Suprapubic skin (tissue), 3 donors: ENCODE measurements around the gene KRTAP20-1.

Experiments used
- CTCF ChIP-seq, 2 donors: fragments of 200-600 bp in 1 of 2; fragments of 450-650 bp in 1 of 2; sonication (generic) in 1 of 2; IDR thresholded peaks; one replicate each; pipeline ENCODE4 v1.5.1; 2016 to 2019; ENCODE audit warnings: antibody characterized with exemption in 2 of 2, mild to moderate bottlenecking in 1 of 2, moderate library complexity in 1 of 2
- POLR2A ChIP-seq, 2 donors: fragments of 450-650 bp; IDR thresholded peaks; one replicate each; pipeline ENCODE4 v1.6.1; 2017; ENCODE audit warnings: antibody characterized with exemption in 2 of 2, mild to moderate bottlenecking in 2 of 2, moderate library complexity in 2 of 2

- TF ChIP-seq POLR2A (IDR thresholded peaks at IDR 0.05) (no peak), CTCF (IDR thresholded peaks at IDR 0.05) (no peak)
Observed at GRCh38 chr21:30567617-30568016, 48.6 kb upstream of the KRTAP20-1 start.
